CD4-positive, alpha-beta T cell treated with Interleukin-6 for 4 hours (primary cell): ENCODE data around the gene CYP8B1.

Experiments
- DNase-seq: peaks from one replicate; pipeline ENCODE4 v3.0.0-alpha.2; 2020; ENCODE audit warnings: mixed read lengths

Gene CYP8B1, protein sequence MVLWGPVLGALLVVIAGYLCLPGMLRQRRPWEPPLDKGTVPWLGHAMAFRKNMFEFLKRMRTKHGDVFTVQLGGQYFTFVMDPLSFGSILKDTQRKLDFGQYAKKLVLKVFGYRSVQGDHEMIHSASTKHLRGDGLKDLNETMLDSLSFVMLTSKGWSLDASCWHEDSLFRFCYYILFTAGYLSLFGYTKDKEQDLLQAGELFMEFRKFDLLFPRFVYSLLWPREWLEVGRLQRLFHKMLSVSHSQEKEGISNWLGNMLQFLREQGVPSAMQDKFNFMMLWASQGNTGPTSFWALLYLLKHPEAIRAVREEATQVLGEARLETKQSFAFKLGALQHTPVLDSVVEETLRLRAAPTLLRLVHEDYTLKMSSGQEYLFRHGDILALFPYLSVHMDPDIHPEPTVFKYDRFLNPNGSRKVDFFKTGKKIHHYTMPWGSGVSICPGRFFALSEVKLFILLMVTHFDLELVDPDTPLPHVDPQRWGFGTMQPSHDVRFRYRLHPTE

DNA sequence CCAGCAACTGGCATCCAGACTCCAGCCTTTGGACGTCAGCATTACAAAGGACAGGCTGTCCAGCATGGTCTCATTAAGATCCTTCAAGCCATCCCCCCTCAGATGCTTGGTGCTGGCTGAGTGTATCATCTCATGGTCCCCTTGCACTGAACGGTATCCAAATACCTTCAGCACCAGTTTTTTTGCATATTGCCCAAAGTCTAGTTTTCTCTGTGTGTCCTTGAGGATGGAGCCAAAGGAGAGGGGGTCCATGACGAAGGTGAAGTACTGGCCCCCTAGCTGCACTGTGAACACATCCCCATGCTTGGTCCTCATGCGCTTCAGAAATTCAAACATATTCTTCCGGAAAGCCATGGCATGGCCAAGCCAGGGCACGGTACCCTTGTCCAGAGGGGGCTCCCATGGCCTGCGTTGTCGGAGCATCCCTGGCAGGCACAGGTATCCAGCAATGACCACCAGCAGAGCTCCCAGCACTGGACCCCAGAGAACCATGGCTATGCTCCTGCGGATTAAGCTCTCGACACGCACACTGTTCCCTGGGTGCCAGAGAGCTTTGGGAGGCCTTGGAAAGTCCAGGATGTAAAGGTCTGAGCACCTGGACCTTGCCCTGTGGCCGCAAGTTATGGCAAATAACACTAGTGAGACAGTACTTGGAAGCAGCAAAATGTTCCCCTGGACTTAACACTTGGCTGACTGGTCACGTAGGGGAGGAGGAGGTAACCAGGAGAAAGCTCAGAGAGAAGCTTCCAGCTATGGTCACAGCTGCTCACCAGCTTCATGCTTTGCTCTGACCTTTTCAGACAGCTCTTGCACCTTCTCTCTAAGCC is at the start of gene CYP8B1:
Gene CYP8B1, minus strand, starts transcription at position 555 of the 827 bp plus-strand sequence. Its CDS starts 63 bp downstream, at position 492.
- DNase-seq, result no peak

- DNase-seq, result no peak
These were observed 47.9 kb upstream of the CYP8B1 start for GRCh38 chr3:42923606-42924005.

- no peak for DNase-seq
These were observed 39.3 kb upstream of the CYP8B1 start for GRCh38 chr3:42914771-42915515.

DNA sequence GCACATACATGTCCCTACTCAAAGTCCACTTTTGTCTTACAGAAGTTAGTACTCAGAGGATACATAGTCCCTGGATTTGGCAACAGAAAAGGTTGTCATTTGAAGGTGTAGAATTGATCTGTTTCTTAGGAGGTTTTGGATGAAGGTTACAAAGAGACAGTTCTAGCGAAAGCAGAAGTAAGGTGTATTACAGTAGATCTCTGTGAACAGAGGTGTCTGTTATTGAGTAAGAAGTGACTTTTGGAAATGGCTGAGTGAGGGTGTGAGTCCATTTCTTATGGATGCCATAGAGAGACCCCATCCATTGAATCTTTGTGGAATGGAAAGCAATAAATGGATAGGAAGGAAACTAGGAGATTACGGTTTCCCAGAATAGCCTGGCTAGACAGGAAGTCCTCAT is 35.9 kb upstream of the CYP8B1 start:
- DNase-seq, result no peak

- DNase-seq, result no peak
These were observed 33.0 kb upstream of the CYP8B1 start for GRCh38 chr3:42908675-42909074.

DNA sequence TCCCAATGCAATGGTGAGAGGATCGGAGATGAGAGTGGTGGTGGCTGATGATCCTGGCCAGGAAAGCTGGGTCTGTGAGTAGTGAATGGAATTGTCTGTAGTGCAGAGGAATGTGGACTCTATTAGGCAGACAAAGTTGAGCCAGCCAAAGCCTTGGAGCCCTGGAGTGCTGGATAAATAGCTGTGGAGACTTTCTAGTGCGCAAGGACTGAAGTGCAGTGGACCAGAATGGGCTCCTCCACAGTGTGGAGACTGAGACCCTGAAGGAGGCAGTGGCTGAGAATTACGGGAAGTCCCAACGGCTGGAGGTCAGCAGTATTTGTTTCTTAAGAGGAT is 31.1 kb upstream of the CYP8B1 start:
- DNase-seq, result no peak

DNA sequence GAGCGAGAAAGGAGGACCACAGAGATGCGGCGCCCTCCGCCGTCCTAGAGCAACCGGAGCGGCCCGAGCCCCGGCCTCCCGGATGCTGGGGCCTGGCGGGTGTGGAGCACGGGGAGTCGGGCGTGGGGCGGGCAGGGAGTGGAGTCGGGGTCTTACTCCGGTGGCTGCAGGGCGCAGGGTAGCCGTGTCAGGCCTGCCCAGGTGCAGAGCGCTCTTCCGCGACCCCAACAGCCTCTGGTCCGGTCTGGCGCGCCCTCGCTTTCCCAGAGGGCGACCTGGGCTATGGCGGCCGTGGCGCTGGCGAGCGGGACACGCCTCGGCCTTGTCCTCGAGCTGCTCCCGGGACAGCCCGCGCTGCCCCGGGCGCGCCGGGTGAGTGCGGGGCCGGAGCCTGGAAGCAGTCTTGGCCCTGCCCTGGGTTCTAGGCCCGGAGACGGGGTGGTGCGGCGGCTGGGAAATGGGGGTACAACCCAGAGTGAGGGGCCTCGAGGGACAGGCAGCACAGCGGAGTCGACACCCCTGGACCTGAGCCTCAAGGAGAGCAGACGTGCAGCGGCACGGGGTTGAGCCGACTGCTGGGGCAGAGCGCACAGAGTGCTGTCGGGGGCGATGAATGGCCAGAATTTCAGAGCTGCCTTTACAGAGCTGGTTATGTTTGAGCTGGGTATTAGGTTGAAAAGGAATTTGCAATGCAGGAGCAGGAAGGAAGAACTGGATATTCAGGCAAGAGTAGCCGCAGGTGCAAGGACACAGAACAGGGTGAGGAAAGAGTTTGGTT is 30.6 kb upstream of the CYP8B1 start, which contains the start of gene ZNF662:
Gene ZNF662, plus strand, starts transcription at position 73 of the 778 bp plus-strand sequence. CDS start 1,973 bp downstream, outside the sequence.
- peak; percentile 48 for DNase-seq

- no peak for DNase-seq
These were observed 30.0 kb upstream of the CYP8B1 start for GRCh38 chr3:42905740-42906069.

DNA sequence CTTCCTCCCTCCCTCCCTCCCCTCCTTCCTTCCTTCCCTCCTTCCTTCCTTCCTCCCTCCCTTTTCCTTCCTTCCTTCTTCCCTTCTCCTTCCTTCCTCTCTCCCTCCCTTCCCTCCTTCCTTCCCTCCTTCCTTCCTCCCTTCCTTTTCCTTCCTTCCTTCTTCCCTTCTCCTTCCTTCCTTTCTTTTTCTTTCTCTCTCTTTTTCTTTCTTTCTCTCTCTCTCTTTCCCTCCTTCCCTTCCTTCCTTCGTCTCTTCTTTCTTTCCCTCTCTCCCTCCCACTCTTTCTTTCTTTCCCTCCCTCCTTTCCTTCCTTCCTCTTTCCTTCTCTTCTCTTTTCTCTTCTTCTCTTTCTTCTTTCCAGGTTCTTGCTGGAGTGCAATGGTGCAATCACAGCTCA is 28.4 kb upstream of the CYP8B1 start:
- DNase-seq, result no peak

DNA sequence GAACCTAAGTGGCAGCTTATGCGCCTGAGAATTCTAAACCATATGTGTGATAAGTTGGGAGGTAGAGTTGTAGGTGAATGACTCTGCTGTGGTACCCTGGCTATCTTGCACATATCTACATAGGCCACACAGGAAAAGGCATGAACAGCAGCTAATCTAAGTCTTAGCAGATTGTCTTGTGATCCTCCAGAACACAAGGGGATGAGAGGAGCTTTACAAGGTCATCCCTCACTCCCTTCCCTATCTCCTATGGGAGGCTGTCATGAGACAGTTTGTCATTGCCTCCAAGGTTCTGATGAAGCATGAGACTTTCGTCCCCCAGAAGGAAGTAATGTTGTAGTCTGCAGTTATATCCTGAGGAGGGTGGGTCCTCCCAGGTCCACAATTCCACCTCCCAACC is 26.6 kb upstream of the CYP8B1 start:
- DNase-seq, result no peak

- no peak for DNase-seq
These were observed 25.4 kb upstream of the CYP8B1 start for GRCh38 chr3:42901073-42901415.

DNA sequence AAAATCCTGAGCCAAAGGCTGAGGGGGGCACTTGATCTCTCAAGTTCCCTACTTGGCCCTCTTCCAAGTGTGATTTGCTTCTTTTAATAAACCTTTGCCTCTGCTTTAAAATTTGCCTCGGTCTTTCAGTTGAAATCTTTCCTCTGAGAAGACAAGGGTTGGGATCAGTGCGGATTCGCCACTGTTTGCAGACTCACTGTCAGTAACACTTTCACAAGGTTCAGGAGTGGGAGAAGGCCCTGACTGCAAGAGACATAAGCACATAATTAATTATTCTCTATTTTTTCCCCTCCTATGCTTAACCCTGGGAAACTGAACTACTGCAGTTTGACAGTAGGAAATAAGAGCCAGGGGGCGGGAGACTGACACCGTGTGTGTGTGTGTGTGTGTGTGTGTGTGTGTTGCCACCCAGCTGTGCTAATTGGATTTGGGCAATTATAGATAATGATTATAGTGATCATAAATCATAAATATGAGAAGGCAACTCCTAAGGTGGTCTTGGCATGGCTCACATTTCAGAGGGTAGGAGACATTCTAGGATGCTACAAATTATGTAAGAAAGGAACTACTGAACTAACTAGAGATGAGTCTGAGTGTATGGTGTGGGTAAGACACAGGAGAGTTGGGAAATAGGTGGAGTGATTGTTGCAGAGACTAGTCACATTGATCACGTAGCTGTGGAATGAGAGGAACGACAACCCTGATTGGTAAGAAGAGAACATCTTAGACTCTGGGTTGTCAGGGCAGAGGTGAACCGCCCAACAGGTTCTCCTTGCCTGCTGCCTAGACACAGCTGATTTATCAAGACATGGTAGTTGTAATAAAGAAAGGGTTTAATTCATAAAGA is 24.8 kb upstream of the CYP8B1 start:
- DNase-seq, result no peak

- no peak for DNase-seq
These were observed 23.4 kb upstream of the CYP8B1 start for GRCh38 chr3:42898896-42899675.

- no peak for DNase-seq
These were observed 19.8 kb upstream of the CYP8B1 start for GRCh38 chr3:42895580-42895868.

GRCh38 chr3:42894698-42895579 is 19.3 kb upstream of the CYP8B1 start:
- no peak for DNase-seq

DNA sequence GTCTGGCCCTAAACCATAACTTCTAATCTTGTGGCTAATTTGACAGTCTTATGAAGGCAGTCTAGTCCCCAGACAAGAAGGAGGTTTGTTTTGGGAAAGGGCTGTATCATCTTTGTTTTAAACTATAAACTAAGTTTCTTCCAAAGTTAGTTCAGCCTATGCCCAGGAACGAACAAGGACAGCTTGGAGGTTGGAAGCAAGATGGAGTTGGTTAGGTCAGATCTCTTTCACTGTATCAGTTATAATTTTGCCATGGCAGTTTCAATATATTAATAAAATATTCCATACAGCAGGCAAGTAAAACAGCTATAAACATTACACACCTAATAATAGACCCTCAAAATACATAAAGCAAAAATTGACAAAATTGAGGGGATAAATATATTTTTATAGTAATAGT is 17.1 kb upstream of the CYP8B1 start:
- DNase-seq, result no peak

DNA sequence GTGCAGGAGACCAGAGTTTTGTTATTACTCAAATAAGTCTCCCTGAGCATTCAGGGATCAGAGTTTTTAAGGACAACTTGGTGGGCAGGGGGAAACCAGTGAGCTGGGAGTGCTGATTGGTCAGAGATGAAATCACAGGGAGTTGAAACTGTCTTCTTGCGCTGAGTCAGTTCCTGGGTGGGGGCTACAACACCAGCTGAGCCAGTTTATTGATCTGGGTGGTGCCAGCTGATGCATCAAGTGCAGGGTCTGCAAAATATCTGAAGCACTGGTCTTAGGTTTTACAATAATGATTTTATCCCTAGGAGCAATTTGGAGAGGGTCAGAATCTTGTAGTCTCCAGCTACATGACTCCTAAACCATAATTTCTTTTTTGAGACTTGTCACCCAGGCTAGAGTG is 16.5 kb upstream of the CYP8B1 start:
- DNase-seq, result no peak

- no peak for DNase-seq
These were observed 15.4 kb upstream of the CYP8B1 start for GRCh38 chr3:42891042-42891441.

DNA sequence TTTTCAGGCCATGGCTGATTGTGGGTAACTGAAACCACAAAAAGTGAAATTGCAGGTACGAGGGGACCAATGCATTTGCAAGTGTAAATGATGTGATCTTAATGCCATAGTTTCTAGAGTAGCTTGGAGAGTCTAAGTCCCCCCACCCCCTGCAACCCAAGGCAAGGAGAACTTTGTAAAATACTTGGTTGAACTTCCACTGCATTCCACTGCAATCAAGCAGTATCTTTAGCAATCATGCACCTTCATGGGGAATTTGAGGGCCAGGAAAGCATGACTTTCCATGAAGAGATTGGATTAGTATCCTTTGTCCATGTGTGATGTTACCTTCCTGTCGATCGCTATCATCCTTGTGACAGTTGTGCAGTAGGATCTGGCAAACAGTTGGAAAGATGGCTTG is 11.4 kb upstream of the CYP8B1 start:
- DNase-seq, result no peak

- DNase-seq, result no peak
These were observed 10.7 kb upstream of the CYP8B1 start for GRCh38 chr3:42886294-42886822.
